ENCODE results near the gene TFEB.
A peak's percentile ranks its signal among the peaks of the same experiment; 100 is the strongest.

Gene TFEB

GRCh38 chr6:41704028-41704427 lies 31.4 kb downstream of the TFEB start:
- Histone ChIP-seq H3K4me1 (ENCODE audit: insufficient read depth, low read length) (peaks cover 14% of the 10 kb centered on the region; the same call in 1 of the 2 replicates), H3K9ac (ENCODE audit: low read depth, low read length) (no peak overlapping the region), H3K9me3 (ENCODE audit: control insufficient read depth, insufficient read depth, low read length) (no peaks in the 10 kb centered on the region), H3K36me3 (ENCODE audit: insufficient read depth, low read length) (no peaks in the 10 kb centered on the region)

GRCh38 chr6:41702771-41703494 lies 32.5 kb downstream of the TFEB start:
- peaks cover 14% of the 10 kb centered on the region; the same call in 1 of the 2 replicates for H3K4me1 ChIP-seq (ENCODE audit: insufficient read depth, low read length)

GRCh38 chr6:41702089-41702745 lies 33.2 kb downstream of the TFEB start:
- Histone ChIP-seq H3K36me3 (ENCODE audit: insufficient read depth, low read length) (no peaks in the 10 kb centered on the region), H3K9ac (ENCODE audit: low read depth, low read length) (no peak overlapping the region), H3K9me3 (ENCODE audit: control insufficient read depth, insufficient read depth, low read length) (no peaks in the 10 kb centered on the region), H3K4me1 (ENCODE audit: insufficient read depth, low read length) (peaks cover 14% of the 10 kb centered on the region; the same call in 1 of the 2 replicates)

More at GRCh38 chr6:41702771-41703494, 32.5 kb downstream of the TFEB start:
- no peak overlapping the region for H3K9ac ChIP-seq (ENCODE audit: low read depth, low read length)
- H3K9me3 ChIP-seq (ENCODE audit: control insufficient read depth, insufficient read depth, low read length) = no peaks in the 10 kb centered on the region
- no peaks in the 10 kb centered on the region for H3K36me3 ChIP-seq (ENCODE audit: insufficient read depth, low read length)

GRCh38 chr6:41700463-41701347 lies 34.7 kb downstream of the TFEB start:
- Histone ChIP-seq H3K4me1 (ENCODE audit: insufficient read depth, low read length) (peaks cover 6% of the 10 kb centered on the region; the same call in 1 of the 2 replicates), H3K36me3 (ENCODE audit: insufficient read depth, low read length) (no peaks in the 10 kb centered on the region), H3K9me3 (ENCODE audit: control insufficient read depth, insufficient read depth, low read length) (no peaks in the 10 kb centered on the region), H3K9ac (ENCODE audit: low read depth, low read length) (peak overlapping the region; percentile 11; the same call in 1 of the 2 replicates)

GRCh38 chr6:41699063-41699462 lies 36.3 kb downstream of the TFEB start:
- H3K4me1 ChIP-seq (ENCODE audit: insufficient read depth, low read length) = peaks cover 6% of the 10 kb centered on the region; the same call in 1 of the 2 replicates
- H3K9ac ChIP-seq (ENCODE audit: low read depth, low read length) = no peak overlapping the region

GRCh38 chr6:41697861-41698781 lies 37.3 kb downstream of the TFEB start:
- Histone ChIP-seq H3K4me1 (ENCODE audit: insufficient read depth, low read length) (peaks cover 9% of the 10 kb centered on the region; the same call in 1 of the 2 replicates), H3K36me3 (ENCODE audit: insufficient read depth, low read length) (no peaks in the 10 kb centered on the region), H3K9ac (ENCODE audit: low read depth, low read length) (no peak overlapping the region), H3K9me3 (ENCODE audit: control insufficient read depth, insufficient read depth, low read length) (no peaks in the 10 kb centered on the region)

More at GRCh38 chr6:41699063-41699462, 36.3 kb downstream of the TFEB start:
- Histone ChIP-seq H3K9me3 (ENCODE audit: control insufficient read depth, insufficient read depth, low read length) (no peaks in the 10 kb centered on the region), H3K36me3 (ENCODE audit: insufficient read depth, low read length) (no peaks in the 10 kb centered on the region)

- no peaks in the 10 kb centered on the region for H3K9me3 ChIP-seq (ENCODE audit: control insufficient read depth, insufficient read depth, low read length)
- no peak overlapping the region for H3K9ac ChIP-seq (ENCODE audit: low read depth, low read length)
- H3K36me3 ChIP-seq (ENCODE audit: insufficient read depth, low read length) = no peaks in the 10 kb centered on the region
- H3K4me1 ChIP-seq (ENCODE audit: insufficient read depth, low read length) = peaks cover 9% of the 10 kb centered on the region; the same call in 1 of the 2 replicates
These were observed 38.6 kb downstream of the TFEB start for GRCh38 chr6:41696788-41697187.

- H3K4me1 ChIP-seq (ENCODE audit: insufficient read depth, low read length) = peaks cover 8% of the 10 kb centered on the region; the same call in 1 of the 2 replicates
- no peaks in the 10 kb centered on the region for H3K36me3 ChIP-seq (ENCODE audit: insufficient read depth, low read length)
- no peaks in the 10 kb centered on the region for H3K9me3 ChIP-seq (ENCODE audit: control insufficient read depth, insufficient read depth, low read length)
These were observed 39.6 kb downstream of the TFEB start for GRCh38 chr6:41695825-41696224.

GRCh38 chr6:41694815-41695526 lies 40.4 kb downstream of the TFEB start:
- no peak overlapping the region for H3K9ac ChIP-seq (ENCODE audit: low read depth, low read length)

More at GRCh38 chr6:41695825-41696224, 39.6 kb downstream of the TFEB start:
- H3K9ac ChIP-seq (ENCODE audit: low read depth, low read length) = no peak overlapping the region

GRCh38 chr6:41693281-41694240 lies 41.8 kb downstream of the TFEB start:
- H3K4me1 ChIP-seq (ENCODE audit: insufficient read depth, low read length) = peaks cover 4% of the 10 kb centered on the region; the same call in 1 of the 2 replicates
- no peak overlapping the region for H3K9ac ChIP-seq (ENCODE audit: low read depth, low read length)
- H3K36me3 ChIP-seq (ENCODE audit: insufficient read depth, low read length) = no peaks in the 10 kb centered on the region
- H3K9me3 ChIP-seq (ENCODE audit: control insufficient read depth, insufficient read depth, low read length) = no peaks in the 10 kb centered on the region

More at GRCh38 chr6:41694815-41695526, 40.4 kb downstream of the TFEB start:
- H3K4me1 ChIP-seq (ENCODE audit: insufficient read depth, low read length) = peaks cover 4% of the 10 kb centered on the region; the same call in 1 of the 2 replicates
- H3K36me3 ChIP-seq (ENCODE audit: insufficient read depth, low read length) = no peaks in the 10 kb centered on the region
- no peaks in the 10 kb centered on the region for H3K9me3 ChIP-seq (ENCODE audit: control insufficient read depth, insufficient read depth, low read length)

- no peaks in the 10 kb centered on the region for H3K36me3 ChIP-seq (ENCODE audit: insufficient read depth, low read length)
- peaks cover 4% of the 10 kb centered on the region; the same call in 1 of the 2 replicates for H3K4me1 ChIP-seq (ENCODE audit: insufficient read depth, low read length)
- H3K9me3 ChIP-seq (ENCODE audit: control insufficient read depth, insufficient read depth, low read length) = no peaks in the 10 kb centered on the region
- H3K9ac ChIP-seq (ENCODE audit: low read depth, low read length) = no peak overlapping the region
These were observed 42.7 kb downstream of the TFEB start for GRCh38 chr6:41692730-41693129.

- H3K9me3 ChIP-seq (ENCODE audit: control insufficient read depth, insufficient read depth, low read length) = no peaks in the 10 kb centered on the region
- H3K4me1 ChIP-seq (ENCODE audit: insufficient read depth, low read length) = peaks cover 5% of the 10 kb centered on the region; the same call in 1 of the 2 replicates
- H3K9ac ChIP-seq (ENCODE audit: low read depth, low read length) = no peak overlapping the region
- H3K36me3 ChIP-seq (ENCODE audit: insufficient read depth, low read length) = no peaks in the 10 kb centered on the region
These were observed 43.2 kb downstream of the TFEB start for GRCh38 chr6:41692080-41692675.
